OCI-LY1 (cell line): ENCODE results near the gene ZNF438.

Experiments
- EZH2 ChIP-seq: fragments of 200-600 bp; sonication (generic), shearing (Covaris generic); IDR thresholded peaks from 2 replicates; pipeline ENCODE4 v1.8.0; 2017; ENCODE audit warnings: borderline replicate concordance, mixed run types, mild to moderate bottlenecking, antibody characterized with exemption, low read length, moderate library complexity, mixed read lengths
- TF ChIP-seq, protein P1 (sequence below): fragments of 200-600 bp; sonication (generic), shearing (Covaris generic); IDR thresholded peaks from 2 replicates; pipeline ENCODE4 v1.5.1; 2017; ENCODE audit warnings: mild to moderate bottlenecking, antibody characterized with exemption, low read length, moderate library complexity, mixed read lengths

DNA sequence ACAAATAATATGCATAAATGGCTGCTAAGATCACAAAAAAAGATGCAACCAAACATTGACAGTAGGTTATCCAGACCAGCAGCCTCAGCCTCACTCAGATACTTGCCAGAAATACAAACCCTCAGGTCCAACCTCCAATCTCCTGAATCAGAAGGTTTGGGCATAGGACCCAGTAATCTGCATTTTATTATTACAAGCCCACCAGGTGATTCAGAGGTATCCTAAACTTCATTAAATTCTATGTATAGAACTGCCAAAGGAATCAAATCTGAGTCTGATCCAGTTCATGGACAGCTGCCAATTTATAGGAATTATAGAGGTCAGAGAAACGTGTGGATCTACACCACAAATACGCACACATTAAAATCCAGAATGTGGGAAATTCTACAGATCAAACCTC lies 41.3 kb downstream of the ZNF438 start:
- TF ChIP-seq, protein P1, sequence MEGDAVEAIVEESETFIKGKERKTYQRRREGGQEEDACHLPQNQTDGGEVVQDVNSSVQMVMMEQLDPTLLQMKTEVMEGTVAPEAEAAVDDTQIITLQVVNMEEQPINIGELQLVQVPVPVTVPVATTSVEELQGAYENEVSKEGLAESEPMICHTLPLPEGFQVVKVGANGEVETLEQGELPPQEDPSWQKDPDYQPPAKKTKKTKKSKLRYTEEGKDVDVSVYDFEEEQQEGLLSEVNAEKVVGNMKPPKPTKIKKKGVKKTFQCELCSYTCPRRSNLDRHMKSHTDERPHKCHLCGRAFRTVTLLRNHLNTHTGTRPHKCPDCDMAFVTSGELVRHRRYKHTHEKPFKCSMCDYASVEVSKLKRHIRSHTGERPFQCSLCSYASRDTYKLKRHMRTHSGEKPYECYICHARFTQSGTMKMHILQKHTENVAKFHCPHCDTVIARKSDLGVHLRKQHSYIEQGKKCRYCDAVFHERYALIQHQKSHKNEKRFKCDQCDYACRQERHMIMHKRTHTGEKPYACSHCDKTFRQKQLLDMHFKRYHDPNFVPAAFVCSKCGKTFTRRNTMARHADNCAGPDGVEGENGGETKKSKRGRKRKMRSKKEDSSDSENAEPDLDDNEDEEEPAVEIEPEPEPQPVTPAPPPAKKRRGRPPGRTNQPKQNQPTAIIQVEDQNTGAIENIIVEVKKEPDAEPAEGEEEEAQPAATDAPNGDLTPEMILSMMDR, result no peak
- TF ChIP-seq EZH2, result no peak
